GM21529 (cell line): ENCODE results near the gene MYCN.
"Not testable (repeated sequence)": the region's sequence is repeated elsewhere in the genome, so short reads cannot be mapped to it uniquely, and the experiment has no call there.

ENCODE experiments used
- ATAC-seq: cut with Tn5 transposase; IDR thresholded peaks from one replicate; pipeline ENCODE4 v1.9.1; 2021; ENCODE audit not compliant: unreplicated experiment

Gene MYCN

GRCh38 chr2:15956751-15957736 is 16.7 kb downstream of the MYCN start:
- ATAC-seq: no peak

- ATAC-seq: no peak
Measured at GRCh38 chr2:15957881-15958713, 17.7 kb downstream of the MYCN start.

GRCh38 chr2:15959331-15960153 is 19.2 kb downstream of the MYCN start:
- ATAC-seq: no peak

- ATAC-seq: not testable (repeated sequence)
Measured at GRCh38 chr2:15960154-15960520, 19.8 kb downstream of the MYCN start.

GRCh38 chr2:15963109-15963976 is 23.0 kb downstream of the MYCN start:
- not testable (repeated sequence) for ATAC-seq

- no peak for ATAC-seq
Measured at GRCh38 chr2:15963977-15964670, 23.8 kb downstream of the MYCN start.

GRCh38 chr2:15964936-15965563 is 24.7 kb downstream of the MYCN start:
- ATAC-seq: no peak

GRCh38 chr2:15965564-15966019 is 25.2 kb downstream of the MYCN start:
- no peak for ATAC-seq

GRCh38 chr2:15967415-15968279 is 27.3 kb downstream of the MYCN start:
- ATAC-seq: no peak

- no peak for ATAC-seq
Measured at GRCh38 chr2:15968280-15969178, 28.2 kb downstream of the MYCN start.

GRCh38 chr2:15969214-15969613 is 28.9 kb downstream of the MYCN start:
- ATAC-seq: no peak

- ATAC-seq: no peak
Measured at GRCh38 chr2:15970701-15971100, 30.4 kb downstream of the MYCN start.

- ATAC-seq: no peak
Measured at GRCh38 chr2:15971351-15971750, 31.0 kb downstream of the MYCN start.

GRCh38 chr2:15971831-15972522 is 31.6 kb downstream of the MYCN start:
- no peak for ATAC-seq

- no peak for ATAC-seq
Measured at GRCh38 chr2:15973481-15974401, 33.4 kb downstream of the MYCN start.
